Neuronal stem cell (in vitro differentiated cells): ENCODE results near the gene RABL3.
"Not testable (repeated sequence)": the region's sequence is repeated elsewhere in the genome, so short reads cannot be mapped to it uniquely, and the experiment has no call there.

ENCODE experiments used
- DNase-seq: peaks from one replicate; pipeline ENCODE4 v3.0.0-alpha.2; 2013; ENCODE audit warnings: low spot score
- H2AFZ ChIP-seq: one replicate; pipeline ENCODE4 v1.6.1; 2013; ENCODE audit warnings: mild to moderate bottlenecking, low read length, inconsistent platforms
- H2AK5ac ChIP-seq: 2 replicates; pipeline ENCODE4 v1.6.1; 2013; ENCODE audit warnings: low read depth, mild to moderate bottlenecking, inconsistent platforms, low read length, moderate library complexity, mixed read lengths
- H2BK120ac ChIP-seq: 2 replicates; pipeline ENCODE4 v1.6.1; 2013; ENCODE audit warnings: low read depth, mild to moderate bottlenecking, inconsistent platforms, low read length, moderate library complexity, mixed read lengths
- H2BK12ac ChIP-seq: one replicate; pipeline ENCODE4 v1.6.1; 2013; ENCODE audit warnings: low read length, inconsistent platforms
- H2BK15ac ChIP-seq: 2 replicates; pipeline ENCODE4 v1.6.1; 2013; ENCODE audit warnings: mild to moderate bottlenecking, low read length, inconsistent platforms, mixed read lengths
- H2BK5ac ChIP-seq: one replicate; pipeline ENCODE4 v1.6.1; 2013; ENCODE audit warnings: inconsistent platforms, mild to moderate bottlenecking, low read length, moderate library complexity
- H3K14ac ChIP-seq: one replicate; pipeline ENCODE4 v1.6.1; 2013; ENCODE audit warnings: low read length, inconsistent platforms
- H3K18ac ChIP-seq: 2 replicates; pipeline ENCODE4 v1.6.1; 2013; ENCODE audit warnings: low read length, inconsistent platforms
- H3K23ac ChIP-seq: 2 replicates; pipeline ENCODE4 v1.6.1; 2013; ENCODE audit warnings: low read depth, mild to moderate bottlenecking, mixed read lengths, low read length, inconsistent platforms; ENCODE audit not compliant: poor library complexity
- H3K27ac ChIP-seq: replicated peaks from 3 replicates; pipeline ENCODE4 v1.5.1; 2013; ENCODE audit warnings: low read length, inconsistent platforms
- H3K27me3 ChIP-seq, 3 experiments: 2 replicates each; pipeline ENCODE4 v1.6.1; 2013; ENCODE audit warnings: low read length in 3 of 3, mild to moderate bottlenecking in 2 of 3, inconsistent platforms in 1 of 3, low read depth in 1 of 3, mixed read lengths in 1 of 3, moderate library complexity in 1 of 3; ENCODE audit not compliant: control insufficient read depth in 3 of 3, insufficient read depth in 3 of 3
- H3K36me3 ChIP-seq, 2 donors: replicated peaks in 1 of 2; 2 replicates each; pipeline ENCODE4 v1.6.1; 2013; ENCODE audit warnings: low read length in 2 of 2; ENCODE audit not compliant: control insufficient read depth in 2 of 2, insufficient read depth in 2 of 2
- H3K4ac ChIP-seq: 2 replicates; pipeline ENCODE4 v1.6.1; 2013; ENCODE audit warnings: inconsistent platforms, mild to moderate bottlenecking, low read length, moderate library complexity
- H3K4me1 ChIP-seq, 2 donors: 1 replicate in 1 of 2; 2 replicates in 1 of 2; pipeline ENCODE4 v1.6.1; 2013; ENCODE audit warnings: low read length in 2 of 2, low read depth in 1 of 2; ENCODE audit not compliant: control insufficient read depth in 2 of 2, insufficient read depth in 1 of 2
- H3K4me2 ChIP-seq: one replicate; pipeline ENCODE4 v1.6.1; 2013; ENCODE audit warnings: mild to moderate bottlenecking, low read length, inconsistent platforms; ENCODE audit not compliant: insufficient read depth, poor library complexity, severe bottlenecking
- H3K4me3 ChIP-seq, 2 donors: 2 replicates each; pipeline ENCODE4 v1.5.1; 2013; ENCODE audit warnings: low read length in 2 of 2, mild to moderate bottlenecking in 2 of 2, inconsistent platforms in 1 of 2, moderate library complexity in 1 of 2
- H3K79me1 ChIP-seq: one replicate; pipeline ENCODE4 v1.6.1; 2013; ENCODE audit warnings: low read depth, mild to moderate bottlenecking, inconsistent platforms, low read length, moderate library complexity
- H3K9ac ChIP-seq: one replicate; pipeline ENCODE4 v1.6.1; 2013; ENCODE audit warnings: mild to moderate bottlenecking, low read depth, low read length, inconsistent platforms; ENCODE audit not compliant: poor library complexity
- H3K9me3 ChIP-seq, 2 donors: replicated peaks in 1 of 2; 2 replicates each; pipeline versions ENCODE3 to v1.6.1; 2013; ENCODE audit warnings: low read length in 2 of 2, mild to moderate bottlenecking in 2 of 2, inconsistent platforms in 1 of 2, low read depth in 1 of 2, mixed read lengths in 1 of 2, moderate library complexity in 1 of 2; ENCODE audit not compliant: control insufficient read depth in 2 of 2, insufficient read depth in 1 of 2
- H4K8ac ChIP-seq: one replicate; pipeline ENCODE4 v1.6.1; 2013; ENCODE audit warnings: low read depth, mild to moderate bottlenecking, inconsistent platforms, low read length, moderate library complexity
- H4K91ac ChIP-seq: one replicate; pipeline ENCODE4 v1.6.1; 2013; ENCODE audit warnings: low read length, low read depth, mild to moderate bottlenecking, inconsistent platforms; ENCODE audit not compliant: poor library complexity
- WGBS, 2 donors: extraction: QIAGEN DNeasy Blood & Tissue Kit; methylation state at CpG; one replicate each; pipeline ENCODE4 v1.1.7; 2013; ENCODE audit warnings: missing lambda C conversion rate in 2 of 2, mixed read lengths in 1 of 2; ENCODE audit not compliant: insufficient read length in 2 of 2, insufficient replicate concordance in 1 of 2; ENCODE audit errors: extremely low coverage in 2 of 2; 5-methylcytosine and 5-hydroxymethylcytosine counted together

Gene RABL3

DNA sequence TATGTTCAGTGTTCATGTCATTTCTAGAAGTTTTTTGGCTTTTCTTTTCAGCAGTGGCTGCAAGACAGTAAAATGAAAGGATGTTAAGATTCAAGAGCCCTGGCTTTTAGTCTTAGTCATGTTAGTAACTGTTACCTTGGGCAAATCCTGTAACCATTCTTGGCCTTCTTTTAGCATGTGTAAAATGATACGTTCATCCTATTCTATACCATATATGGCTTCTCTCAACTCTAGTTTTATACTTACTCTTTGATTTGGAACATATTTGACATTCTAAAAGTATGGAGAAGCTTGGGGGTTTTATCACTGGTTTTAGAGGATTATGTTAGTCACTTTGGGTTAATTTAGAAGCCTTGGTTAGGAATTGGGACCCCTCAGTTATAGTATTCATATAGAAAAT lies 20.3 kb upstream of the RABL3 start:
- H3K27ac ChIP-seq: no peak overlapping the region
- no peak overlapping the region for H2AFZ ChIP-seq
- no peak overlapping the region for H4K91ac ChIP-seq
- no peak overlapping the region for H3K9ac ChIP-seq
- H3K4ac ChIP-seq: no peak overlapping the region
- WGBS, 2 donors: no CpG with 5 or more reads among the region's 1 CpG
- peaks cover 2% of the 10 kb centered on the region for H3K79me1 ChIP-seq
- H3K9me3 ChIP-seq: no peaks in the 10 kb centered on the region
- no peak overlapping the region for H2BK5ac ChIP-seq
- H2BK120ac ChIP-seq: no peak overlapping the region
- H4K8ac ChIP-seq: no peak overlapping the region
- H3K18ac ChIP-seq: no peak overlapping the region
- H3K36me3 ChIP-seq: peaks cover 0 to 7% of the 10 kb centered on the region in 2 donors
- no peak overlapping the region for H2BK15ac ChIP-seq
- no peak overlapping the region for H2BK12ac ChIP-seq
- H3K14ac ChIP-seq: no peak overlapping the region
- no peak overlapping the region for H3K23ac ChIP-seq
- no peaks in the 10 kb centered on the region for H3K4me1 ChIP-seq
- no peaks in the 10 kb centered on the region for H3K27me3 ChIP-seq
- no peak overlapping the region for H3K4me3 ChIP-seq
- H3K4me2 ChIP-seq: no peak overlapping the region
- DNase-seq: no peak
- no peak overlapping the region for H2AK5ac ChIP-seq

DNA sequence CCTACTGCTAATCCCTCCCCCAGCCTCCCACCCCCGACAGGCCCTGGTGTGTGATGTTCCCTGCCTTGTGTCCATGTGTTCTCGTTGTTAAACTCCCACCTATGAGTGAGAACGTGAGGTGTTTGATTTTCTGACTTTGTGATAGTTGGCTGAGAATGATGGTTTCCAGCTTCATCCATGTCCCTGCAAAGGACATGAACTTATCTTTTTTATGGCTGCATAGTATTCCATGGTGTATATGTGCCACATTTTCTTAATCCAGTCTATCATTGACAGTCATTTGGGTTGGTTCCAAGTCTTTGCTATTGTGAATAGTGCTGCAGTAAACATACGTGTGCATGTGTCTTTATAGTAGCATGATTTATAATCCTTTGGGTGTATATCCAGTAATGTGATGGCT lies 16.2 kb upstream of the RABL3 start:
- not testable (repeated sequence) for H2BK120ac ChIP-seq, DNase-seq, H2BK15ac ChIP-seq, H3K4me2 ChIP-seq, H3K14ac ChIP-seq, H3K4ac ChIP-seq, H3K4me1 ChIP-seq, H3K4me3 ChIP-seq, H3K18ac ChIP-seq, H2AK5ac ChIP-seq, H3K27me3 ChIP-seq, H3K23ac ChIP-seq, H4K91ac ChIP-seq, H2BK12ac ChIP-seq, H2AFZ ChIP-seq, H2BK5ac ChIP-seq, H3K27ac ChIP-seq, H3K9ac ChIP-seq, H3K9me3 ChIP-seq, H3K79me1 ChIP-seq, H4K8ac ChIP-seq
- WGBS, 2 donors: no CpG with 5 or more reads among the region's 4 CpGs
- H3K36me3 ChIP-seq: peaks cover 0 to 30% of the 10 kb centered on the region in 2 donors

DNA sequence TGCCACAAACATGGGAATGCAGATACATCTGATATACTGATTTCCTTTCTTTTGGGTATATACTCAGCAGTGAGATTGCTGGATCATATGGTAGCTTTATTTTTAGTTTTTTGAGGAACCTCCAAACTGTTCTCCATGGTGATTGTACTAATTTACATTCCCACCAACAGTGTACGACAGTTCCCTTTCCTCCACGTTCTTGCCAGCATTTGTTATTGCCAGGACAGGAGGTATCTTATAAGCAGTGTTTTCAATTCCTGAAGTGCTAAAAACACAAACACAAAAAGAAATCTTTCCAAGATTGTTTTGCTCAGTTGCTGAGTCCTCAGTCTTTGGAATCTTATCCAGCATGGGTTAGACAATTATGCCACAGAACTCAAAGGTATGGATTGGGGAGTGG lies 13.7 kb upstream of the RABL3 start:
- H3K18ac ChIP-seq: no peak overlapping the region
- H4K91ac ChIP-seq: no peak overlapping the region
- H3K27ac ChIP-seq: no peak overlapping the region
- H3K4me2 ChIP-seq: no peak overlapping the region
- no peak overlapping the region for H2BK5ac ChIP-seq
- no peak overlapping the region for H3K4ac ChIP-seq
- H3K4me1 ChIP-seq: no peaks in the 10 kb centered on the region
- H3K4me3 ChIP-seq: no peak overlapping the region
- H2AFZ ChIP-seq: no peak overlapping the region
- no peaks in the 10 kb centered on the region for H3K79me1 ChIP-seq
- H3K23ac ChIP-seq: no peak overlapping the region
- no peak overlapping the region for H3K14ac ChIP-seq
- H3K9ac ChIP-seq: no peak overlapping the region
- H2BK12ac ChIP-seq: no peak overlapping the region
- peaks cover 0 to 2% of the 10 kb centered on the region in 2 donors for H3K9me3 ChIP-seq
- whole genome bisulfite sequencing, 2 donors: no CpG with 5 or more reads among the region's 2 CpGs
- DNase-seq: no peak
- no peaks in the 10 kb centered on the region for H3K27me3 ChIP-seq
- H3K36me3 ChIP-seq: peaks cover 0 to 54% of the 10 kb centered on the region in 2 donors
- H2BK120ac ChIP-seq: no peak overlapping the region
- H2BK15ac ChIP-seq: no peak overlapping the region
- no peak overlapping the region for H4K8ac ChIP-seq
- no peak overlapping the region for H2AK5ac ChIP-seq

DNA sequence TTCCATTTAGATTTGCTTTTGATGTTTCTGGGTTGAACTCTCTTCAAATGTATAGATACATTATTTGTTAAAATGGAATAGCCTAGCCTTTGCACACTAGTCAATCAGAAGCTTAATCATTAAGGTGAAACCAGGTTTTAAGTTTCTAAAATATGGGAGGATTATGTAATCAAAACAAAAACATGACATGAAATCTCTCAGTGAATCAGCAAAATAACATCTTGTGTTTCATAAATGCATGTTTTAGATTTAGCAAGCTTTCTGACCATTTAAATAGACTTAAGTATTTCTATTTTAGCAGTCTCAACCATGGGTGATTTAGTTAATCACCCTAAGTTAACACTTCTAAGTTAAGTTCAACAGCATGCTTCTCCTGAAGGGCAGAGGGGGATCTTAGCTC lies 11.5 kb upstream of the RABL3 start:
- Histone ChIP-seq H3K23ac (no peak overlapping the region), H3K9me3 (peaks cover 0 to 2% of the 10 kb centered on the region in 2 donors), H4K8ac (no peak overlapping the region), H3K79me1 (no peaks in the 10 kb centered on the region), H3K27me3 (no peaks in the 10 kb centered on the region), H2BK12ac (no peak overlapping the region), H3K14ac (no peak overlapping the region), H2BK120ac (no peak overlapping the region), H3K4me1 (no peaks in the 10 kb centered on the region), H2AFZ (no peak overlapping the region), H3K36me3 (peaks cover 1 to 64% of the 10 kb centered on the region in 2 donors), H3K27ac (no peak overlapping the region), H2AK5ac (no peak overlapping the region), H3K4me2 (no peak overlapping the region), H2BK15ac (no peak overlapping the region), H4K91ac (no peak overlapping the region), H2BK5ac (no peak overlapping the region), H3K18ac (no peak overlapping the region), H3K9ac (no peak overlapping the region), H3K4me3 (no peak overlapping the region), H3K4ac (no peak overlapping the region)
- DNase-seq: no peak
